ENCODE results near the gene ANO10.
"Not testable (repeated sequence)": the region's sequence is repeated elsewhere in the genome, so short reads cannot be mapped to it uniquely, and the experiment has no call there.

GRCh38 chr3:43596178-43596577 is 25.6 kb downstream of the ANO10 start:
- TF ChIP-seq CTCF (IDR thresholded peaks at IDR 0.05); EP300 (IDR thresholded peaks at IDR 0.05; ENCODE audit: low read depth): not testable (repeated sequence)
